HuH-7.5 (cell line): Measurements from ENCODE around the gene ZFP36L1.

ENCODE experiments used
- DNase-seq: peaks from one replicate; pipeline ENCODE4 v3.0.0; 2011; ENCODE audit warnings: low spot score

ZFP36L1 gene

DNA sequence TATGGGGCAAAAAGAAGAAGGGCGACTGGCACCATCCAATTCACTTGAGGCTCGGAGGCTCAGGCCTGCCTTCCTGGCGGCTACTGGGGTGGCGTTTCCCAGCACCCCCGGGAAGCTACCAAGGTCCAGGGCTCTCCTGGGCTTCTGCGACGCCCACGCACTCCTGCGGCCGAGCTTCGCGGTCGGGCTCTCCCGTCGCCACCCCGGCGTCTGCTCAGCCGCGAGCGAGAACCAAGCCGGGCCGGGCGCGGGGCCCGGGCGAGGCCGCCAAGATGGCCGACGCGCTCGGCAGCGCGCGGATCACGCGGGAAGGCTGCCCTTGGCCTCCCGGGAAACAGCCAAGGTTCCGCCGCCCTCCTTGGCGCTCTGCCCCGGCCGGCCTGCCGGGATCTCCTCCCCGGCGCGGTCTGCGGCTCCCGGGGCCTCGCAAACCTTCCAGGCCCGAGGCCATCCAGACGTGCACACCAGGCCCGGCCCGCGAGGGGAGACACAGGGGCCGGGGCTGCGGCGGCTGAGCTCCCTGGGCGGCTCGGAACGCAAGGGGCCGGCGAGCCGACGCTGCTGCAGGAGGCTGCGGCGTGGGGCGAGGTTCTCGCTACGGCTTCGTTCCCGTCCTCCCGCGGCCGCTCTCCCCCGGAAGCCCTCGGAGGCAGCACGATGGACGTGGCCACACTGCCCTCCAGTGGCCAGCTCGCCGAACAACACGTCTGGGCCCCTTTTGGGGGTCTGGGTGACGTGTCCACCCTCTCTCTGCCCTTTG, 23.5 kb upstream of the ZFP36L1 start:
- DNase-seq, result peak; percentile 95

DNA sequence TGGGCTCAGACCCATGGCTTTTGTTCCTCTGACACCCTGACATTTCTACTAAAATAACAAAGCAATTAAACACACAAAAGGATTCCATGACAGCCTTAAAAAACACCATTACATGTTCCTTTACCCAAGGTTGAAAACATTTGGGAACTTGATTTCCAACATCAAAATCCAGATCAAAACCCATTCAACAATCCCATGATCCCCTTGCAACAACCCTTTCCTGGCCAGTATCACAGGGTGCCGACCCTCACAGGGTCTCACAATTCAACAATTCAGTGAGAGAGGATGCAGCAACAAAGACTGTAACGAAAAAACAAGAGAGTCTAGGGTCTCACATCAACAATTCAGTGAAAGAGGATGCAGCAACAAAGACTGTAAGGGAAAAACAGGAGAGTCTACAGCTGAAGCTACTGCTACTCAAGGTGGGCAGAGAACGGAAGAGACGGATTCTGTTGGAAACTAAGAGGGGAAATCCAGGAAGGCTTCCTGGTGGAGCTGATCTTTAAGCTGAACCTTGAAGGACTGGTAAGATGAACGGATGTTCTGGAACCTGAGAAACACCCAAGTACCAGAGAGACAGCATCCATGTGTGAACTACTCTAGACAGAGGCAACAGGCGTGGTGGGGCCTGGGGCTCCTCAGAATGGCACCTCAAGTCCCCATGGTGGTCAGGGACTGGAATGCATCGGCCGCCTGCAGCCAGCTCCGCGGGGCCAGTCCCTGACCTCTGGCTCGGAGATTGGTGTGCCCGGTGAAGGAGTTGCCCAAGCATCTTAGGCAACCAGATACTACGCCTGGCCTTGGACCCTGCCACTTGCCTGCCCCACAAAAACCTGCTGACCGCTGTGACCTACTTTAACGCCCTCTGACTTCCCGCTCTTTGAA, 22.7 kb upstream of the ZFP36L1 start:
- DNase-seq, result no peak

DNA sequence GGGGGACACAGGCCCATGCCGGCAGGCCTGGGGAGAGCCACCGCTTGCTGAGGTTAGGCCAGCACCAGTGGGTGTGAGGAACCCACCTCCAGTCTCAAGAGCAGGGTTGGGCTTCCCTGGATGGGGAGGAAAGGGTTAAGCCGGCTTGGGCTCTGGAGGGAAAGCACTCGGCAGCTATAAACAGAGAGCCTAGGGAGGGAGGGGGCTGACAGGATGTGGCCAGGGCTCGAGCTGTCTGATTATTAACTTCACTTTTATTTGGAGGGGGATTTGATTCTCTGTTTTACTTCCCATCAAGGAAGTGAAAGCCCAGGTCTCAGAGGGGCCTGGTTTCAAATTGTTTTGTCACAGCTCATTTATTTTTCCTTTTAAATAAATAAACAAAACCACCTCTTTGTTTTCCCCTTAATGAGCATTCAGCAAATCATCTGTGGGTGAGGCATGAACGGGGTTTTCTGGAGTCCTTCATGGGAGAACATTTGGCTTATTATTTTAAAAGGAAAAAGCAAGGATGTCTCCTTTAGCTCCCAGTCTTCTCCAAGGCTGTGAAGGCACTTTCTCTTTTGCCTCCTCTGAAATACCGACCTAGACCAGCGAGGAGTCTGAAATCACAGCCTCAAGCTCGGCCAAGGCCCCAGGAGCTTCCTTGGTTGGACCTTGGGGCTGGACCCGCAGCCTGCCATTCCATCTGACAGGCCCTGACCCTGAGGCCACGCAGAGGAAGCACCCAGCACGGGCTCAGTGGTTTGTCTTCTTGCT, 21.9 kb upstream of the ZFP36L1 start:
- no peak for DNase-seq

DNA sequence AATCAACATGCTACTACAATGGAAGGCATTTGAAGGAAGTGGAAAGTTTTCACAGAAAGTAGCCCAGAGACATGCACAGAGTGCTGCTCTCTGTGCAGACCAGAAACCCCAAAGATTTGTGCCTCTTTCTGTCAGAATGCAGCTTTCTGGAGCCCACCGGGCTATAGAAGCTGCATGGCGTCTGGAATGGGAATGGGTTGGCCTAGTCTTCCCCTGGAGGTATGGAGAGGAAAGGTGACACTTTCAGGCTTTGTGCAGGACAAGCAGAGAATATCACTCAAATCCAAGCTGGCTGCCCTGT, 21.3 kb upstream of the ZFP36L1 start:
- no peak for DNase-seq

DNA sequence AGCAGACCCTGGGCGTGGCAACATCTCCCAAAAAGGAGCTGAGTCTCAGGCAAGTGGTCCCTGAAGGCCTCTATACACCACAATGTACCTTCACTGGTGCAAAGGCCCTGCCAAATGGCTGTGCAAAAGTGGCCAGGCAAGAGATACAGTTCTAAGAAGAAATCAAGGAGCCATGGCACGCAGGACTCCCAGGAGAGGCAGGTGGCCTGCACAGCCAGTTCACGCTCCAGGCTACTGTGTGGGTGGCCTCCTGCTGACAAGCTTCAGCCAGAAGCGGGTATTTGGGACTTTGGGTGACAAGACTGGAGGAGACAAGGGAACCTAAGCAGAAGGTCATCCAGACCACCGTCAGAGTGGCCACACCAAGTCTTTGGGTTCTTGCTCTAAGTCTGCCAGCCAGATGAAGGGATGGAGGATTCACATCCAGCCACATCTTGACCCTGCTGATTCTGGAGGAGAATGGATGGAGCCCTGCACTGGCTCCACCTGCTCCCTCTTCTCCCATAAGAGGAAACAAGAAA, 20.5 kb upstream of the ZFP36L1 start:
- no peak for DNase-seq

DNA sequence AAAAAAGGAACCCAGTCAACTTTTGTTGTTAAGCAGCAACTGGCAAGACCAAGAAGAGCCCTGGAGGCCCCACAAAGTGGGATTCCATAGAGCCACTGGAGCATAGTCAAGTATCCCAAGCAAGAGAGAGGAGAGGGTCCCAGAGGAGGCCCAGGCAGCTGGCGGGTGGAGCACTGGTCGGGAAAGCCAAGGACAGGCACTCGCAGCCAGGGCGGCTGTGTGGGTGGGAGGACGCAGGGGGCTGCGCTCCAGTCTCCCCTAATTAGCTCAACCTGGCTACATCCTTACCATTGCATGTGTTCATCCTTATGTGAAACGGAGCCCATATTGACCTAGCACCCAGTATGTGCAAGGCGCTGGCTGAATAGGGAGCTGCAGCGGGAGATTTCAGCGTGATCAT, 18.3 kb upstream of the ZFP36L1 start:
- no peak for DNase-seq

DNA sequence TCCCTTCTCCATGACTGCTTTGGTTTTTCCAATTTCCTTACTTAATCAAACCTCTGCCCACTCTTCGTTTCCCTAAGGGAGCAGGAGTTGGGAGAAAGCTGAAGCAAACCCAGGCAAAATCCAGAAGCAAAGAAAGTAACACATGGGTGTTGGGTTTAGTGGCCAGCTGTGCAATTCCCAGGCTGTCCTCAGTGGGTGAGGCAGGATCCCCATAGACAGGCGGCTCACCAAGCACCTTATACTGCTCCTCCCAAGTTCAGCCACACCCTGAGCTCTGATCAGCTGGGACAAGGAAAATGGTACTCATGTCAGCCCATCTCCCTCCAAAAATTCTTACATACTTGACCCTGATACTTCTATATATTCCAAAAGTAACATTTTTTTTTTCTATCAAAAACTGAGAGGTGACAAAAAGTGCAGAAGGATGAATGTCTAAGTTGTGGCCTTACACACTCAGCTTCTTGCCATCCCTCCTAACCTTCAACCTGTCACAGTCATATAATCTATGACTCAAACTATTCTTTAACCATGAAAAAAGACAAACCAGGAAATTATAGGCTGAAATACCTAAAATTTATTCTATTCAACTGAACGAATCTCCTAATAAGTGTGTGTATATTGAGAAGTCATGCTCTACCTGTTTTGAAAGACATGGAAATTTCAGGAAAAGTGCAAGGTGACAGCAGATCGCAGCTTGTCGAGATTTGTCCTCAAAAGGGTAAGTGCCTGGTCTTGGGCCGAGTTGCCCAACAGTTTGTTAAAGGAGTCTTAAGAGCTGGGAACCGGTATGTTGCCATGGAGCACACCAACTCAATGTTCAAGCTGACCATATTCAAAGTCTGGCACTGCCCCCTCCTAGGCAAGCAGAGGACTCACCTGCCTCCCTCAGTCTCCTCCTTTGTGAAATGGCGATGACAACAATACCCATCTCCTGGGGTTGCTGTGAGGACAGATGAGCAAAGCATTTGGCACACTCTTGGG, 17.6 kb upstream of the ZFP36L1 start:
- DNase-seq, result no peak

DNA sequence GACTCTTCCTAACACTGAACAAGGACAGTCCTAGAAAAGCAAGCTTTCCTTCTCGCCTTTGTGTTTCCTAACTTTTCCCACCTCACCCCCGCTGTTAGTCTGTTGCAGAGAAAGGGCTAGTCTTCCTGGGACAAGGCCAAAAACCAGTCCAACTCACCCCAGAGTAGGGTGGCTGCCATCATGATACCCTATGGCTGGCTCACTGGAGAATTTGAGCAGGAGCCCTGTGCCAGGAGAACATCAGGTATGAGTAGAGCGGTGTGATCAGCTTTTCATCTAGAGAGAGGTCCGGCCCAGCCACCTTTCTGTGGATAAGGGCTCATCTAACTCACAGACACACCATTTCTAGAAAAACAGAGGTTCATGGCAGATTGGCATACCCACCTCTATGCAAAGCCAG, 16.7 kb upstream of the ZFP36L1 start:
- DNase-seq, result no peak

DNA sequence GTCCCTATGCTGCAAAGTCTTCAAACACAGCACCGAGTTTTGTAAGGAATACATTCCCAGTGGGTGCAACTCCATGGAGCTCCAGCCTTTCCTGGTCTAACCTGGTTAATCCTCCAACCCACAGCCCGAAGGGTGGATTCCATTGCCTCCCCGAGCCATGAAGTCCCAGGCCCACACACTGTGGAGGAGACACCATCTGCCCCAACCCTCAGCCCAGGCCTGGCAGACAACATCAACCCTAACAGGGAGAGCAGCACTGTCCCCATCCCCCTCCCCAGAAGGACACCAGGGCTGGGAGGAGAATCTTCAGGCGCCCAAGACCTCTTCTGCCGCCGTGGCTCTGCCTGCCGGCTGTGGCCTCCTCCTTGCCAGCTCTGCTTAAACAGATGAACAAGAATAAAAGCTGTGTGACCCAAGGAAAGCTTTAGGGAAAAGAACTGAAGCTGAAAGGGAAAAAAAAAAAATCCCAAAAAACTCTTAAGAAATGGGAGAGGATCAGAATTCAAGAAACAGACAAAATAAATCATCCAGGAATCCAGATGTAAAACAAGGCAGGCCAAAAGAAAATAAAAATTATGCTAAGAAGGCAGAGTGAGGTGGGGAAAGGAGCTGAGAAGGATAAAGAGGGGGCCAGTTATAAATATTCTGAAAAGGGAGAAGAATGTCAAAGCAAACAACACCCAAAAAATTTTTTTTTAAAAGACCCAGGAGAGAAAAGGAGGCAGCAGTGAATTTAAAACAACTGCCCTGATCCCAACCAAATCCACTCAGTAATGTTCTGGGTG, 16.0 kb upstream of the ZFP36L1 start:
- no peak for DNase-seq

DNA sequence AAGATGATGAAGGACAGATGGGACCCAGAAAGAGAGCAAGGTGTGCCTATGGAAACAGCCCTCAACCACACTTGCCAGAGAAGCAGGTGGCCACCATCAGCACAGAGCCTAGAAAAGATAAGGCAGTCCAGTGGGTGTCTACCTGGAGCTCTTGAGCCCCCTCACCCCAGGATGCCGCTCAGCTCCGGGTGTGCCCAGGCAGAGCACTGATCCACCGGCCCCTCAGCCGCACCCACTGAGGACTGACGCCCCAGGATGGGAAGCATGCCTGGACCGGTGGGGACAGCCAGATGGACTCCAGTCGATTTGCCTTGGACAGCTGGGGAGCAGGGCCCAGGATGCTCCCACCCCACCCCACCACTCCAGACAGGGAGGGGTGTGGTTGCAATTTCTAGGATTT, 15.1 kb upstream of the ZFP36L1 start:
- no peak for DNase-seq

DNA sequence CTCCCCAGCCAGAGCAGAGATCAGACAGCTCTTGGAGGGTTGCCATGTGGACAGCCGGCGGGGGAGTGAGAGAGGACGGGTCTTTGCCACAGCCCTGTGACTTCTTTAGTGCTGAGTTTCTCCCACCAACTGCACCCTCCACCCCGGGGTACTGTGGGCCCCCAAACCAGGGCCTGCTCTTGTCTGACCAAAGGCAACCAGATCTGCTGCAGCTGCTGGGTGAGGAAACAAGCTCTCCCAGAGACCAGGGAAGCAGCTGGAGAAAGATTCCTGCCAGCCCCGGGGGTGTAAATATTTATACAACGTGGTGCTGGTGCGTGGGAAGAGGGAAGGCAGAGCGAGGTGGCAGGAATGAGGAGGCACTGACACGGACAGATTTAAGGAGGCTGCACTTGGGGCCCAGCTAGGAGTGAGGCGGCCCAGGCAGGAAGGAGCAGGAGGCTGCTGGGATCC, 14.3 kb upstream of the ZFP36L1 start:
- no peak for DNase-seq

DNA sequence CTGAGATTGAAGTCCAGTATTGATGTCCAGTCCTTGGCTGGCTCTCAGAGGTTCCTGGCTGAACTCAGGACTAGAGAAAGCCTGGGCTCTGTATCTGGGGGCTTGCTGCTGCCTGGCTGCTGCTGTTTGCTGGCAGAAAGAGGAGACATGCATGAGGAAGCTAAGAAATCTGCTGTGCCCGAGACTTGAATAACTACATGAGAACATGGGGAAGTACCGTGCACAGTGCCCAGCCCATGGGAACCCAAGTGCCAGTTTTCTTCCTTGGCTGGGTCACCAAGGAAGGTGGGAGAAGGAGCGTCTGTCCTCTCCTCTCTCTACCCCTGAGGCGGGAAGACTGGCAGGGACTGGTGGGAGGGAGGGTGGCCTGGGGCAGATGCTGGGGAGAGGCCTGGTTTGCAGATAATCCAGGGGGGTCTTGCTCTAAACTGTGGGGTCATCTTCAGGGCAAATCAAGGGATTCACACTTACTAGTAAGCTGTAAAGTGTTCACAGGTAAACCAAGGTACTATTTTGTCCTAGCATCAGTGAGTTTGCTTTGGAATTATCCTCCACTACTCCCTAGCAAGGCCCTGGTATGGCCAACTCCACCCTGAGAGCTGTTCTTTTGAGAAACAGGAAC, 13.8 kb upstream of the ZFP36L1 start:
- DNase-seq, result no peak

DNA sequence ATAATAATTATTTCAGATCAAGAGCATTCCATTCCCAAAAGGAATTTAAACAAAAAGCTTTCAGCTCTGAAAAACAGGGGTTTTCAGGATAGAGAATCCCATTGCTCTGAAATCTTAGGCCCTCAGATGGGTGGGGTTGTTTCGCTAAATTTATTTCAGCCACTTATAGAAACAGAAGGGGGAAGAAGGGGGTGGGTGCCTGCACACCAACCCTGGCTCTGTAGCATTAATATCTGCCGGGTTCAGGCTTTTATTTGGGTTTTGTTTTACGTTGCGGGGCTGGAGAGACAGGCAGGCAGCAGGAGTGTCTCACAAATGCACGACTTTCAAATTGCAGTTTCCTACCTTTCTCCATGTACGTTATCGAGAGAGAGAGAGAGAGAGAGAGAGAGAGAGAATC, 12.5 kb upstream of the ZFP36L1 start:
- DNase-seq, result no peak

DNA sequence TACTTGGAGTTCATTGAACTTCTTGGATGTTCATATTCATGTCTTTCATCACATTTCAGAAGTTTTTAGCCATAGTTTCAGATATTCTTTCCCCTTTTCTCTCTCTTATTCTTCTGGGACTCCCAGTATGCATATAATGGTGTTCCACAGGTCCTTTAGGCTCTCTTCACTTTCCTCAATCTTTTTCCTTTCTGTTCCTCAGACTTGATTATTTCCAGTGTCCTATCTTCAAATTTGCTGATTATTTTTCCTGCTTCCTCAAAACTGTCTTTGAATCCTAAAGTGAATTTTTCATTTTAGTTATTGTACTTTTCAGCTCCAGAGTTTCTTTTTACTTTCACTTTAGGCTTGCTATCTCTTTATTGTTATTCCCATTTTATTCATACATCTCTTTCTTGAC, 8.8 kb upstream of the ZFP36L1 start:
- no peak for DNase-seq

DNA sequence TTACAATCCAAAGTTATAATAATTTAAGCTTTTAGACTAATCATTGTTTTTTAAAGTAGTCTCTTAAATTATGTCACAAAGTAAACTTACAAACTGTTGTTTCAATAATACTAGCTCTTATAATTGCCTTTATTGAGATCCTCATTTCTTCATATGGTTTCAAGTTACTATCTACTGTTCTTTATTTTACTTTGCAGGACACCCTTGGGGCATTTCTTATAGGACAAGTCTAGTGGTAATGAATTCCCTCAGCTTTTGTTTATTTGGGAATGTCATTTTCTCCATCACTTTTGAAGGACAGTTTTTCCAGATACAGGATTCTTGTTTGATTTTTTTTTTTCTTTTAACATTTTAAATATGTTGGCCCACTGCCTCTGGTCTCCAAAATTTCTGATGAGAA, 8.1 kb upstream of the ZFP36L1 start:
- no peak for DNase-seq

DNA sequence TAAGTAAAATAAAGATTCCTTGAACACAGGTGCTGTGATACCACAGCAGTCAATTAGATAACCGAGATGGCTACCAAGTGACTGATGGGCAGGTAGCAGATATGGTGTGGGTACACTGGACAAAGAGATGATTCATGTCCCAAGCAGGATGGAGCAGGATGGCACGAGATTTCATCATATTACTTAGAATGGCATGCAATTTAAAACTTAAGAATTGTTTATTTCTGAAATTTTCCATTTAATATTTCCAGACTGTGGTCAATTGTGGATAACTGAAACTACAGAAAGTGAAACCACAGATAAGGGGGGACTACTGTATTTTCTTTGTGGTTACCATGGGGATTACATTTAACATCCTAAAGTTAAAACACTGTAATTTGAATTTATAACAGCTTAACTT, 7.5 kb upstream of the ZFP36L1 start:
- no peak for DNase-seq

DNA sequence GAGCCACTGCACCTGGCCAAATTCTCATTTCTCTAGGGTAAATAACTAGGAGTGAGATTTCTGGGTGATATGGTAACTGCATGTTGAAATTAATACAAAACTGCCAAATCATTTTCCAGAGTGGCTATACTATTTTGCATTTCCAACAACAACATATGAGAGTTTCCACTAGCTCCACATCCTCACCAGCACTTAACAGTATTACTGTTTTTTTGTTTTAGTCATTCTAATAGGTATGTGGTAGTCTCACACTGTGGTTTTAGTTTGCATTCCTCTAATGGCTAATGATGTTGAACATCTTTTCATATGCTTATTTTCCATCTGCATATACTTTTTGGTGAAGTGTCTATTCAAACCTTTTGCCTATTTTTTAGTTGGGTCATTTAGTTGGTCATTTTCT, 5.8 kb upstream of the ZFP36L1 start:
- DNase-seq, result no peak

DNA sequence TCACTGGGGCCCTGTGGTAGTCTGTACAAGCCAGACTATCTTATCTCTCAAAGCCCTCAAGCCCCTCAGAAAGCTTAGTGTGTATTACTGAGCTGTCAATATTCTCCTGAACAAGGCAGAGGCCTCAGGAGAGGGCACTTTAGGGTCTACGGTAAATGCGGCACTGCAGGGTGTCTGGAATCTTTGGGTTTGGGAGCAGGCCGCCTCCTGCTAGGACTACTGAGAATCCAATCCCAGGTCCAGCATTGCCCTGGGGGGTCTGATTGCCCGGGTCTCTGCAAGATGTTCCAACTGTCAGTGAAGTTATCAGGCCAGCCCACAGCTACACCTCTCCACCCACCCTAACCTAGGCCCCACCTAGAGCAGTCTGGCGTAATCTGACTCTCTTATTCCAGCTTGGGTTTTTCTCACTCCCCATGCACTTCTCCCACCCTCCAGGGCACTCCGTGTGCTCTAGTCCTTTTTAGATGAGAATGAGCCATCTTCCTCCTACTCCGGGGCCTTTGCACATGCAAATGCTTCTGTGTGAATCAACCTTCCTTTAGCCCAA, 4.3 kb upstream of the ZFP36L1 start:
- DNase-seq, result no peak

DNA sequence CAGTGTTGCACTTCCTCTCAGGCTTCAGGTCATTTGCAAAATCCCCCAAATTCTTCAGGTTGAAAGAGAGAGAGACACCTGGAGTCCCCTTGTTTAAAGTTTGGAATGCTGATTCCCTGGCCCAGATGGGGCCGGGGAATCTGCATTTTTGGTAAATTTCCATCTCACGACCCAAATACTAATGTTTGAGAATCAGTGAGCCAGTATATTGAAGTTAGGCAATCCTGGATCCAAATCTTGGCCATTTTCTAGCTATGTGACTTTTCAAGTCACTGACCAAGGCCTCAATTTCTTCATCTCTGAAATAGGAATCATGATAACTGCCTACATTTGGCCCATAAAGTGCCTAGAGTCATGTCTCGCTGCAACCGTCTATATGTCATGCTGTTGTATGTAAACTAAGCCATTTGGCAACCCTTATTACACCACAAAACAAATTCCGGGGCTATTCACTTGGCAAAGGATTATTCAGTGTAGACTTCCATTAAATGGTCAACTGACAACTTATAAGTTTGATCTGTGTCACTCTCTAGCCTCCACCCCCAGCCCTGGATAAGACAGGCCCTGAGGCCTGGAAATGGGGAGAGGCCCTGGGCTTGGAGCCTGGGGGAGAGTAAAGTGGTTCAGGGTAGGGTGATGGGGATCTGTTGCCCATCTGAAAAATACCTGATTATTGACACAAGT, 3.7 kb upstream of the ZFP36L1 start:
- DNase-seq, result no peak
